GM18867 (cell line): ENCODE measurements around the gene CPSF6.

ENCODE experiments used
- ATAC-seq: cut with Tn5 transposase; IDR thresholded peaks from one replicate; pipeline ENCODE4 v1.9.1; 2021; ENCODE audit warnings: mild to moderate bottlenecking, moderate library complexity; ENCODE audit not compliant: unreplicated experiment

CPSF6 gene

GRCh38 chr12:69318225-69318624 lies 78.9 kb downstream of the CPSF6 start:
- ATAC-seq = no peak

- no peak for ATAC-seq
These were observed 82.0 kb downstream of the CPSF6 start for GRCh38 chr12:69321351-69321750.
